Epithelial cell of proximal tubule (primary cell): Measurements from ENCODE around the gene COG2. TPM values are rescaled to one million over a fixed set of nuclear protein-coding genes. Genes with fewer than 3 reads are reported as not detected.
"Not testable (repeated sequence)": the region's sequence is repeated elsewhere in the genome, so short reads cannot be mapped to it uniquely, and the experiment has no call there.

Experiments used
- DNase-seq: peaks from one replicate; pipeline ENCODE4 v3.0.0-alpha.2; 2011; ENCODE audit warnings: low read depth
- H3K4me3 ChIP-seq: 2 replicates; pipeline ENCODE4 v1.5.1; 2011; ENCODE audit warnings: low read depth, mild to moderate bottlenecking, low read length
- total RNA-seq: library from RNA; depleted of rRNA; stranded (reverse); fragments of >200 nt; gene quantifications from 2 replicates; pipeline ENCODE4 v1.2.3, GENCODE V29; 2015
- TF ChIP-seq, protein P1 (sequence below): conservative IDR thresholded peaks from 2 replicates; pipeline ENCODE4 v1.5.1; 2012; ENCODE audit warnings: low read depth, mild to moderate bottlenecking, low read length

COG2 gene
- total RNA-seq, 1 donor from 2014 or later, result 17.2 TPM

DNA sequence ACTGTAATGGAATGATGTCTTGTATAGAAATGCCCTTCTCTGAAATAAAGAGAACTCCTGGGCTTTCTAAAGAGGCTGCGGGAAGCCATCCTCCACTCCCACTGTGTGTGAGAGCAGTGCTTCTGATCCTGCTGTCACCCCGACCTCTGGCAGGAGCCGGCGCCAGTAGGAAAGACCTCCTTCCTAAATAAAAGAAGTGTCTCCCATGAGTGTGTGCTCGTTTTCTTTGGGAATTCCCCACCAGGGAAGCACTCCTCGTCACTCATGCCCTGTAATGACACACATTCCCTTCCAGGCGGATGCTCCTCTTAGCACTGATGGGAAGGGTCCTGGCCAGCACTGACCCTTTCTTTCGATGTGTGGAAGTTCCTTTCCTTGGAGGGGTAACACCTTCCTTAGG, 51.5 kb downstream of the COG2 start:
- TF ChIP-seq, protein P1, sequence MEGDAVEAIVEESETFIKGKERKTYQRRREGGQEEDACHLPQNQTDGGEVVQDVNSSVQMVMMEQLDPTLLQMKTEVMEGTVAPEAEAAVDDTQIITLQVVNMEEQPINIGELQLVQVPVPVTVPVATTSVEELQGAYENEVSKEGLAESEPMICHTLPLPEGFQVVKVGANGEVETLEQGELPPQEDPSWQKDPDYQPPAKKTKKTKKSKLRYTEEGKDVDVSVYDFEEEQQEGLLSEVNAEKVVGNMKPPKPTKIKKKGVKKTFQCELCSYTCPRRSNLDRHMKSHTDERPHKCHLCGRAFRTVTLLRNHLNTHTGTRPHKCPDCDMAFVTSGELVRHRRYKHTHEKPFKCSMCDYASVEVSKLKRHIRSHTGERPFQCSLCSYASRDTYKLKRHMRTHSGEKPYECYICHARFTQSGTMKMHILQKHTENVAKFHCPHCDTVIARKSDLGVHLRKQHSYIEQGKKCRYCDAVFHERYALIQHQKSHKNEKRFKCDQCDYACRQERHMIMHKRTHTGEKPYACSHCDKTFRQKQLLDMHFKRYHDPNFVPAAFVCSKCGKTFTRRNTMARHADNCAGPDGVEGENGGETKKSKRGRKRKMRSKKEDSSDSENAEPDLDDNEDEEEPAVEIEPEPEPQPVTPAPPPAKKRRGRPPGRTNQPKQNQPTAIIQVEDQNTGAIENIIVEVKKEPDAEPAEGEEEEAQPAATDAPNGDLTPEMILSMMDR, result no peak
- no peak for DNase-seq
- no peak overlapping the region for H3K4me3 ChIP-seq

DNA sequence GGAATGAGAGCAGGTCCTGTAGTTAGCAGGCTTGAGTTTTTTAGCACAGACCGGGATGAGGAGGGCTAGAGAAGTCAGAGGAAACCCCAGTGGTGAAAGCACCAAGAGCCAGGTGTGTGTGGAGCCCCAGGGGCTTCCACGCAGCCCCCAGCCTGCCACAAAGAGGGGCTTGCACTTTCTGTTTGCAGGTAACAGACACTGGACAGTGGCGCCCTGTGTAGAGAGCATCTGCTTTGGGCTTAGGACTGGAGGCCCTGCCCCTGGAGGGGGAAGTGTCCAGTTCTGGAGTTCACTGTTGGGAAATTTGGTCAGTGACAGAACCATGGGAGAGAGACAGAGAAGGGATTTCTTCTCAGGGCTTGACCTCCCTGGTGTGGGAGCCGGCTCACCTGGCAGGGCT, 52.2 kb downstream of the COG2 start:
- no peak for DNase-seq
- TF ChIP-seq, protein P1, result no peak

DNA sequence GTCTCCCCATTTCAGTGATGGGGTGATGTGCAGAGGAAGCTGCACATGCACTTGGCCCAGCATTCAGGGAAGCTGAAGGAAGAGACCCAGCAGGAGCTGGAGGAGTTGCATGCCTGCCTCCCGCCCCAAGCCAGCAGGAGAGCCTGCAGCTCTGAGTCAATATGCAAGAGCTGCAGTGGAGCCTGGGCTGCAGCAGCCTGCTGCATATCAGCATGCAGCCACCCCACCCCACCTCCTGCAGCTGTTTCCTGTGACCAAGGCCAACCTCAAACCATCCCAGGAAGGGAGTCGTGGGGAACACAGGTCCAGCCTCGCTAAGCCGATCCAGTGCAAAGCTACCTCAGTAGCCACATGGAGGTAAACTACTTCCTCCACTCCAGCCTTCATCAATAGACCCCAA, 52.7 kb downstream of the COG2 start:
- TF ChIP-seq, protein P1, result no peak
- no peak for DNase-seq
- no peak overlapping the region for H3K4me3 ChIP-seq

More for the DNA sequence above, 52.2 kb downstream of the COG2 start:
- no peak overlapping the region for H3K4me3 ChIP-seq

DNA sequence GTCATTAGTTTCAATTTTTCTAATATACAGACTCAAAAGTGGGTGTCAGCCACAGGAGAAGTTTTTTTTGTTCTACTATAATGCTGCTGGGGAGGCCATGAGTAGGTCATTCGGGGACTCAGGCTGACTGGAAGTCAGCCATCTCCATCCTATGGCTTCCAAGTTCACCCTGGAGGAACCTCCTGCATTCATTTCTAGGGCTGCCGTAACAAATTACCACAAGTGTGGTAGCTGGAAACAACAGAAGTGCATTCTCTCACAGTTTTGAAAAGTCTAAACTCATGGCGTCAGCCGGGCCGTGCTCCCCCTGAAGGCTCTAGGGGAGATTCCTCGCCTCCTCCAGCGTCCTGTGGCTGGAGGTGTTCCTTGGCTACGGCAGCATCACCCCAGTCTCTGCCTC, 53.9 kb downstream of the COG2 start:
- DNase-seq, result no peak
- TF ChIP-seq, protein P1, result no peak
- no peak overlapping the region for H3K4me3 ChIP-seq

DNA sequence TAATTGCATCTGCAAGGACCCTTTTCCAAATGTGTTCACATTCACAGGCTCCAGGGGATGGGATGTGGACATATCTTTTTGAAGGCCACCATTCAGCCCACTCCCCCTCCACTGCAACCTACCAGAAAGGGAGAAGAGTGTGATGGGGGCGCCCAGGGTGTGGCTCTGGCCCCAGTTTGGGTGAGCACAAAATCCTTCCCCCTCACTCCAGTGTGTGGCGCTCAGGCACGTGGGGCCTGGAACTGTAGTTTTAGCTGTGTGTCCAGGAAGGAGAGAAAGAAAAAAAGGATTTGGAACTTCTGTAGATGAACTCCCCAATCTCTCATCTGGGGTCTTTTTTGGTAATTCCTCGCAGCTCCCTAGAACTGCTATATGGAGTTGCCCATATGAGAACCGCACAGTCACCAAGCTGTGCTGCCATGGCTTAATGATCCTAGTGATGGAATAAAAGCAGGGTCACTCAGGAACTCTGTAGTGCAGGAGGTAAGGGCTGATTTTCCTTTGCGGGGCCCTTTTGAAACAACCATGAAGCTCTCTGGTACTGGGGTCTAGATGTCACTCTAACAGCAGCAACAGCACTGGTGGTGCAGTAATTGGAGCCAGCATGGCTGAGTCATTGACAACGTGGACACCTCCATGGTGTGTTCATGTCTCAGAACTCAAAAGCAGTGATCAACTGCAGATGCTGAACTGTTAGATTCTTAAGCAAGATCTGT, 54.6 kb downstream of the COG2 start:
- TF ChIP-seq, protein P1, result no peak
- no peak overlapping the region for H3K4me3 ChIP-seq
- no peak for DNase-seq

DNA sequence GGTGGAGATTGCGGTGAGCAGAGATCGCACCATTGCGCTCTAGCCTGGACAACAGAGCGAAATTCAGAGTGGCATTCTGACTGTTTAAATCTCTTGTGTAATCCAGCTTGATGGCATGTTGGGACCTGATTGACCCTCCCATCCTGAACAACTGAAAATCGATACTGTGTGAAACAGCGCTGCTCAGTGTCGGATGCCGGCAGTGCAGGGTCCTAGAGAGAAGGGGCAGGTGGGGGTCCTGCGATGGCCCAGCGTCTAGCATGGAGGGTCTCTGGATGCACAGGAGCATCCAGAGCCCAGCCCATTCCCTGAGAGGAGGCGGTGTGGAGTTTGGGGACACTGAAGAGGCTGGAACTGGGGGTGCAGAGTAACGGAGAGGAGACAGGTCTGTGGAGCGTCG, 55.8 kb downstream of the COG2 start:
- no peak overlapping the region for H3K4me3 ChIP-seq
- TF ChIP-seq, protein P1, result no peak
- DNase-seq, result no peak

DNA sequence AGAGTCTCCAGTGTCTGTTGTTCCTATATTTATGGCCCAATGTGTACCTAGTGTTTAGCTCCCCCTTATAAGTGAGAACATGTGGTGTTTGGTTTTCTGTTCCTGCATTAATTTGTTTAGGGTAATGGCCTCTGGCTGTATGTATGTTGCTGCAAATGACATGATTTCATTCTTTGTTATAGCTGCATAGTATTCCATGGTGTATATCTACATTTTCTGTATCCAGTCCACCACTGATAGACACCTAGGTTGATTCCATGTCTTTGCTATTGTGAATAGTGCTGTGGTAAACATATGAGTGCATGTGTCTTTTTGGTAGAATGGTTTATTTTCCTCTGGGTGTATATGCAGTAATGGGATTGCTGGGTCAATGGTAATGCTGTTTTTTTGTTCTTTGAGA, 56.7 kb downstream of the COG2 start:
- H3K4me3 ChIP-seq, DNase-seq: not testable (repeated sequence)
